Stimulated activated CD4-positive, alpha-beta T cell treated with anti-CD3 and anti-CD28 coated beads, Interleukin-15, amount 100 ng/mL, for 24 hours (primary cell): ENCODE data around the gene USP49.
"Not testable (repeated sequence)": the region's sequence is repeated elsewhere in the genome, so short reads cannot be mapped to it uniquely, and the experiment has no call there.

Experiments
- DNase-seq: peaks from one replicate; pipeline ENCODE4 v3.0.0-alpha.2; 2020

USP49 gene

GRCh38 chr6:41871691-41872090 is 23.5 kb downstream of the USP49 start:
- DNase-seq: no peak

GRCh38 chr6:41859356-41859755 is 35.8 kb downstream of the USP49 start:
- DNase-seq: no peak

- DNase-seq: no peak
Measured at GRCh38 chr6:41858703-41859102, 36.5 kb downstream of the USP49 start.

GRCh38 chr6:41850861-41851260 is 44.3 kb downstream of the USP49 start:
- no peak for DNase-seq

GRCh38 chr6:41846666-41847237 is 48.4 kb downstream of the USP49 start:
- peak; percentile 59 for DNase-seq

- no peak for DNase-seq
Measured at GRCh38 chr6:41843178-41843577, 52.0 kb downstream of the USP49 start.

- DNase-seq: no peak
Measured at GRCh38 chr6:41840326-41840725, 54.8 kb downstream of the USP49 start.

GRCh38 chr6:41836660-41837052 is 58.5 kb downstream of the USP49 start:
- no peak for DNase-seq

- DNase-seq: no peak
Measured at GRCh38 chr6:41836022-41836659, 59.0 kb downstream of the USP49 start.

- DNase-seq: no peak
Measured at GRCh38 chr6:41832263-41832662, 62.9 kb downstream of the USP49 start.

GRCh38 chr6:41826343-41827022 is 68.7 kb downstream of the USP49 start:
- no peak for DNase-seq

- DNase-seq: no peak
Measured at GRCh38 chr6:41824571-41825569, 70.3 kb downstream of the USP49 start.

GRCh38 chr6:41823178-41823577 is 72.0 kb downstream of the USP49 start:
- DNase-seq: no peak

- DNase-seq: no peak
Measured at GRCh38 chr6:41822021-41822420, 73.2 kb downstream of the USP49 start.

- DNase-seq: no peak
Measured at GRCh38 chr6:41821266-41821665, 73.9 kb downstream of the USP49 start.

GRCh38 chr6:41818271-41819054 is 76.7 kb downstream of the USP49 start:
- no peak for DNase-seq

GRCh38 chr6:41815587-41815986 is 79.6 kb downstream of the USP49 start:
- DNase-seq: no peak

- no peak for DNase-seq
Measured at GRCh38 chr6:41814629-41815028, 80.5 kb downstream of the USP49 start.

- DNase-seq: no peak
Measured at GRCh38 chr6:41813956-41814355, 81.2 kb downstream of the USP49 start.

- DNase-seq: no peak
Measured at GRCh38 chr6:41813469-41813868, 81.7 kb downstream of the USP49 start.

GRCh38 chr6:41811946-41812345 is 83.2 kb downstream of the USP49 start:
- DNase-seq: not testable (repeated sequence)

GRCh38 chr6:41811095-41811494 is 84.1 kb downstream of the USP49 start:
- no peak for DNase-seq
